Subcutaneous adipose tissue (tissue), 4 donors: Measurements from ENCODE around the gene ANAPC5. TPM values are rescaled to one million over a fixed set of nuclear protein-coding genes. Genes with fewer than 3 reads are reported as not detected.

Experiments used
- total RNA-seq, 4 donors: library from RNA; depleted of rRNA; stranded (reverse); fragments of >200 nt; gene quantifications; one replicate each; pipeline ENCODE4 v1.1.0, GENCODE V29; 2016
- TF ChIP-seq, protein P1 (sequence below): fragments of 450-650 bp; IDR thresholded peaks from one replicate; pipeline ENCODE4 v1.5.1; 2016; ENCODE audit warnings: low read depth, mild to moderate bottlenecking, control low read depth, antibody characterized with exemption, moderate library complexity

Gene ANAPC5
- total RNA-seq, 4 donors from 2014 or later = 109 to 135 (median 127) TPM

DNA sequence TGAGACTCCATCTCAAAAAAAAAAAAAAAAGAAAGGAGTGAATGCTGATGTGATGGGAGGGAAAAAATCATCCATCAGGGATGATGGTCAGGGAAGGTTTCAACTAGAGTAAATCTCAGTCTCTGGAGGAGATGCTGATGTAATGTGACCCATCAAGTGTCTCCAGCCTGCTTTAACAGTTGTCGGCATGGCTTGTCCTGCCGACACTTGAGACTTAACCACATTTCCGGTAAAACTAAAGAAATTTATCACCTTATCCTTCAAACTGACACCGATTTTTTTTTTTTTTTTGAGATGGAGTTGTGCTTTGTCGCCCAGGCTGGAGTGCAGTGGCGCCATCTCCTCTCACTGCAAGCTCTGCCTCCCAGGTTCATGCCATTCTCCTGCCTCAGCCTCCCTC lies 21.5 kb upstream of the ANAPC5 start:
- TF ChIP-seq, protein P1, sequence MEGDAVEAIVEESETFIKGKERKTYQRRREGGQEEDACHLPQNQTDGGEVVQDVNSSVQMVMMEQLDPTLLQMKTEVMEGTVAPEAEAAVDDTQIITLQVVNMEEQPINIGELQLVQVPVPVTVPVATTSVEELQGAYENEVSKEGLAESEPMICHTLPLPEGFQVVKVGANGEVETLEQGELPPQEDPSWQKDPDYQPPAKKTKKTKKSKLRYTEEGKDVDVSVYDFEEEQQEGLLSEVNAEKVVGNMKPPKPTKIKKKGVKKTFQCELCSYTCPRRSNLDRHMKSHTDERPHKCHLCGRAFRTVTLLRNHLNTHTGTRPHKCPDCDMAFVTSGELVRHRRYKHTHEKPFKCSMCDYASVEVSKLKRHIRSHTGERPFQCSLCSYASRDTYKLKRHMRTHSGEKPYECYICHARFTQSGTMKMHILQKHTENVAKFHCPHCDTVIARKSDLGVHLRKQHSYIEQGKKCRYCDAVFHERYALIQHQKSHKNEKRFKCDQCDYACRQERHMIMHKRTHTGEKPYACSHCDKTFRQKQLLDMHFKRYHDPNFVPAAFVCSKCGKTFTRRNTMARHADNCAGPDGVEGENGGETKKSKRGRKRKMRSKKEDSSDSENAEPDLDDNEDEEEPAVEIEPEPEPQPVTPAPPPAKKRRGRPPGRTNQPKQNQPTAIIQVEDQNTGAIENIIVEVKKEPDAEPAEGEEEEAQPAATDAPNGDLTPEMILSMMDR = no peak

GRCh38 chr12:121371404-121371803 lies 19.2 kb upstream of the ANAPC5 start:
- TF ChIP-seq, protein P1 = no peak

DNA sequence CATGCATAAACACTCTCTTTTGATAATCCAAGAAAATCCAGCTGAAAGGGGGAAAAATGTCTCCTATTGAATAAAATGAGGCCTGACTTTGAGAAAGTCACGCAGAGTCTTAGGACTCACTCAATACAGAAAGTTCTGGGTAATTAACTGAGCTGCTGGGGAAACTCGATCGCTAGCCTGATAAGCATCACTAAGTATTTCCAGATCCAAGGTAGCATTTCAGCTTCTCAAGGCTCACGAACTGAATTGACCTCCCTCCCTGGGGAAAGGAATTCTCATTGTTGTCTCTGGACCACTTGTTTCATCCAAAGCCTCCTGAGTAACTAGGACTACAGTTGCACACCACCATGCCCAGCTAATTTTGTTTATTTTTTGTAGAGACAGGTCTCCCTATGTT lies 13.8 kb upstream of the ANAPC5 start:
- TF ChIP-seq, protein P1 = no peak

GRCh38 chr12:121365416-121366062 lies 13.3 kb upstream of the ANAPC5 start:
- TF ChIP-seq, protein P1 = no peak

- TF ChIP-seq, protein P1 = no peak
Measured at GRCh38 chr12:121364683-121365121, 12.5 kb upstream of the ANAPC5 start.

- TF ChIP-seq, protein P1 = no peak
Measured at GRCh38 chr12:121358073-121358472, 5.9 kb upstream of the ANAPC5 start.

DNA sequence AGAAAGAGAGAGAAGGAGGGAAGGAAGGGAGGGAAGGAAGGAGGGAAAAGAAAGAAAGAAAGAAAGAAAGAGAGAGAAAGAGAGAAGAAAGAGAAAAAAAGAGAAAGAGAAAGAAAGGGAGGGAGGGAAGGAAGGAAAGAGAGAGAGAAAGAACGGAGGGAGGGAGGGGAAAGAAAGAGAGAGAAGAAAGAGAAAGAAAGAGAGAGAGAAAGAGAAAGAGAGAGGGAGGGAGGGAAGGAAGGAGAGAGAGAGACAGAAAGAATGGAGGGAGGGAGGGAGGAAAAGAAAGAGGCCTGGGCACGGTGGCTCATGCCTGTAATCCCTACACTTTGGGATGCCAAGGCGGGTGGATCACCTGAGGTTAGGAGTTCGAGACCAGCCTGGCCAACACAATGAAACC lies 5.1 kb upstream of the ANAPC5 start:
- TF ChIP-seq, protein P1 = no peak
